Measurements from ENCODE around the gene SIAH1. TPM values are rescaled to one million over a fixed set of nuclear protein-coding genes. Genes with fewer than 3 reads are reported as not detected.
A peak's percentile ranks its signal among the peaks of the same experiment; 100 is the strongest.

Gene SIAH1
- total RNA-seq, 4 donors from 2014 or later, result 27.2 to 31.8 (median 30.9) TPM

- no peaks in the 10 kb centered on the region for H3K27me3 ChIP-seq
- H3K36me3 ChIP-seq, result no peaks in the 10 kb centered on the region
- TF ChIP-seq EP300 (IDR thresholded peaks at IDR 0.05) (no peak), POLR2AphosphoS5 (IDR thresholded peaks at IDR 0.05) (no peak), CTCF (IDR thresholded peaks at IDR 0.05) (no peak), POLR2A (IDR thresholded peaks at IDR 0.05) (no peak)
- 79 to 95% methylated on average over 4 to 5 of the region's 5 CpGs for WGBS, 2 donors (ENCODE audit: low coverage in 1 of 2)
- H3K27ac ChIP-seq, result no peak overlapping the region
- H3K4me3 ChIP-seq, result no peak overlapping the region
- no peaks in the 10 kb centered on the region for H3K9me3 ChIP-seq
- no peaks in the 10 kb centered on the region for H3K4me1 ChIP-seq
- no peak for ATAC-seq
These were observed 7.2 kb upstream of the SIAH1 start for GRCh38 chr16:48392407-48392806.

- Histone ChIP-seq H3K9me3 (no peaks in the 10 kb centered on the region), H3K27me3 (no peaks in the 10 kb centered on the region), H3K4me1 (peaks cover 0 to 32% (median 0%) of the 10 kb centered on the region in 3 donors), H3K36me3 (no peaks in the 10 kb centered on the region), H3K27ac (peak overlapping the region in 3 of 4 donors; percentile 23 to 100 (median 98)), H3K4me3 (no peak overlapping the region)
- ATAC-seq, result no peak
- TF ChIP-seq CTCF (IDR thresholded peaks at IDR 0.05), result no peak
- no peak for TF ChIP-seq POLR2AphosphoS5 (IDR thresholded peaks at IDR 0.05)
- TF ChIP-seq EP300 (IDR thresholded peaks at IDR 0.05), result no peak
- no peak for TF ChIP-seq POLR2A (IDR thresholded peaks at IDR 0.05)
- 83 to 87% methylated on average over 11 to 17 of the region's 17 CpGs for whole genome bisulfite sequencing, 2 donors (ENCODE audit: low coverage in 1 of 2)
These were observed 1.5 kb upstream of the SIAH1 start for GRCh38 chr16:48386559-48387312.

GRCh38 chr16:48384520-48385252 is 527 bp downstream of the SIAH1 start:
- H3K27me3 ChIP-seq, result no peaks in the 10 kb centered on the region
- WGBS, 2 donors (ENCODE audit: low coverage in 1 of 2), result no CpG with 5 or more reads among the region's 103 CpGs
- H3K9me3 ChIP-seq, result no peaks in the 10 kb centered on the region
- no peaks in the 10 kb centered on the region for H3K36me3 ChIP-seq
- ATAC-seq, result peak; percentile 73
- peaks cover 0 to 53% (median 3%) of the 10 kb centered on the region in 3 donors for H3K4me1 ChIP-seq
- peak overlapping the region; percentile 85 to 100 (median 98) for H3K27ac ChIP-seq
- TF ChIP-seq EP300 (IDR thresholded peaks at IDR 0.05) (no peak), CTCF (IDR thresholded peaks at IDR 0.05) (no peak), POLR2AphosphoS5 (IDR thresholded peaks at IDR 0.05) (no peak), POLR2A (IDR thresholded peaks at IDR 0.05) (peak in 1 of 2 donors; percentile 1)
- peak overlapping the region; percentile 51 to 97 for H3K4me3 ChIP-seq

DNA sequence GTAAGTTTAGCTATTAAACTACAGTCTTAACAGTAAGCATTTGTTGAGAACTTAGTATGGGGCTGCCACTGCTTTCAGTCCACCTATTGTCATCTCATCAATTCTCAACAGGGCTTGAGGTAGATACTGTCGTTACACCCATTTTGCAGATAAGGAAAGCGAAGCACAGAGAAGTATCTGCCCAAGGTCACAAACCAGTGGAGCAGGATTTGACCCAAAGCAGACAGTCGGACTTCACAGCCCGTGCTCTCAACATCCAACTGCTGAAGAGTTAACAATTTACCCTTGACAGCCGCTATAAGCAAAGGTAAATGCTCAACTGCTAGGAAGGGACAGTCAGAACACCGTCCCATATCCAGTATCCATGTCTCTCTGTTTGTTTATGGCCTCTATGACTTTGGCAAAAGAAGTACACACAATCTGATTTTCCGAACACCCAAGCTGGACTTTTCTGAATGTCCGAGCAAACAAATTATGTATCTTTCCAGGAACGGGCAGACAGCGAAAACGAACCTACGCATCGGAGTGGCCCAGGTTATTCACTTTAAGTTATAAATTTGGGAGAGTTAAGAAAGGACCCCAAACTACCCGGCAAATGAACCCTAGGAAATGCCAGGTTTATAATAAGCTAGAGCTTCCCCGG is 1.2 kb downstream of the SIAH1 start:
- Histone ChIP-seq H3K4me1 (peaks cover 0 to 60% (median 9%) of the 10 kb centered on the region in 3 donors), H3K4me3 (peak overlapping the region; percentile 51 to 97), H3K27me3 (no peaks in the 10 kb centered on the region), H3K9me3 (no peaks in the 10 kb centered on the region), H3K36me3 (no peaks in the 10 kb centered on the region), H3K27ac (peak overlapping the region; percentile 85 to 100 (median 98))
- ATAC-seq, result no peak
- TF ChIP-seq POLR2AphosphoS5 (IDR thresholded peaks at IDR 0.05) (no peak), CTCF (IDR thresholded peaks at IDR 0.05) (no peak), EP300 (IDR thresholded peaks at IDR 0.05) (no peak), POLR2A (IDR thresholded peaks at IDR 0.05) (peak in 1 of 2 donors; percentile 3)
- 2 to 3% methylated on average over 10 to 13 of the region's 15 CpGs for WGBS, 2 donors (ENCODE audit: low coverage in 1 of 2)

Data from gastroesophageal sphincter (tissue), 4 donors.